NCI-H524 treated with DMSO at 0.1 percent for 48 hours (cell line): ENCODE measurements around the gene RNF212B.
A peak's percentile ranks its signal among the peaks of the same experiment; 100 is the strongest.

Experiments used
- DNase-seq: peaks from one replicate; lab custom pipeline; 2025; lab: John Stamatoyannopoulos, UW

Gene RNF212B

GRCh38 chr14:23320584-23321571 is 83.1 kb downstream of the RNF212B start, which contains the start of gene PABPN1:
Gene PABPN1 (plus strand): TSS chr14:23321457. CDS start chr14:23321470, 13 bp downstream.
- peak; percentile 100 for DNase-seq

- DNase-seq: no peak
These were observed 84.1 kb downstream of the RNF212B start for GRCh38 chr14:23321572-23322547.
